NCI-H2029 (cell line): Measurements from ENCODE around the gene AP5Z1.
"Not testable (repeated sequence)": the region's sequence is repeated elsewhere in the genome, so short reads cannot be mapped to it uniquely, and the experiment has no call there.

Experiments
- DNase-seq: peaks from one replicate; lab custom pipeline; 2025; lab: John Stamatoyannopoulos, UW

AP5Z1 gene

DNA sequence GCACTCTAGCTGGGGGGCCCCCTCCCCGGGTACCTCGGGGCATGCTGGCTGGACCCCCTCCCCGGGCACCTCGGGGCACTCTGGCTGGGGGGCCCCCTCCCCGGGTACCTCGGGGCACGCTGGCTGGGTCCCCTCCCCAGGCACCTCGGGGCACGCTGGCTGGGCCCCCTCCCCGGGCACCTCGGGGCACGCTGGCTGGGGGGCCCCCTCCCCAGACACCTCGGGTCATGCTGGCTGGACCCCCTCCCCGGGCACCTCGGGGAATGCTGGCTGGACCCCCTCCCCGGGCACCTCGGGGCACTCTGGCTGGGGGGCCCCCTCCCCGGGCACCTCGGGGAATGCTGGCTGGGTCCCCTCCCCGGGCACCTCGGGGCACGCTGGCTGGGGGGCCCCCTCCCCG is 27.2 kb downstream of the AP5Z1 start:
- not testable (repeated sequence) for DNase-seq

- no peak for DNase-seq
Observed at GRCh38 chr7:4803397-4804241, 28.2 kb downstream of the AP5Z1 start.

GRCh38 chr7:4805110-4805983 is 29.9 kb downstream of the AP5Z1 start:
- DNase-seq: no peak

- DNase-seq: no peak
Observed at GRCh38 chr7:4805984-4806300, 30.5 kb downstream of the AP5Z1 start.

GRCh38 chr7:4806983-4807597 is 31.7 kb downstream of the AP5Z1 start:
- DNase-seq: no peak

- no peak for DNase-seq
Observed at GRCh38 chr7:4807598-4808016, 32.2 kb downstream of the AP5Z1 start.

GRCh38 chr7:4808026-4808425 is 32.6 kb downstream of the AP5Z1 start:
- no peak for DNase-seq

- no peak for DNase-seq
Observed at GRCh38 chr7:4808565-4808964, 33.1 kb downstream of the AP5Z1 start.

DNA sequence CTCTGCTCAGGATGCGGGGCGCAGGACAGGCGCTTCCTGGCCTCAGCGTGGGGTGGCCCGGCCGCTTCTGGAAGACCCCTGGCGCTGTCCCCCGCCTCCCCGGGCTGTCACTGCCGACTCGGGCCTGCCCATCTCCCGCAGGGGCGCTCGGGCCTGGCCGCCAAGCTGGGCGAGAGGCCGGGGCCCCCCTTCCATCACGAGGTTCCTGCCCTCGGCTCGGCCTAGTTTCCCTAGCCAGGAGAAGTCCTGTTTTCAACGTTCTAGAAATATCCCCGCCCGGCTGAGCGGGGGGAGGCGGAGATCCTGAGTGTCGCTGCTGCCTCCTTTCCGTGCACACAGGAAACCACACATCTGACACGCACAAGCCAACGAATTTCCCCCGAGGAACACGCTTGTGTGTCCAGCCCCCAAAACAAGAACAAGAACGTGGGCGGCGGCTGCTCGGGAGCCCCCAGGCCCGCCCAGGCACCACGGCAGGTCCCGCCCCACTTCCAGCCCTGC is 33.7 kb downstream of the AP5Z1 start:
- DNase-seq: no peak

GRCh38 chr7:4809666-4810065 is 34.2 kb downstream of the AP5Z1 start:
- no peak for DNase-seq

- no peak for DNase-seq
Observed at GRCh38 chr7:4814433-4814832, 39.0 kb downstream of the AP5Z1 start.

GRCh38 chr7:4815121-4815520 is 39.7 kb downstream of the AP5Z1 start:
- DNase-seq: no peak

DNA sequence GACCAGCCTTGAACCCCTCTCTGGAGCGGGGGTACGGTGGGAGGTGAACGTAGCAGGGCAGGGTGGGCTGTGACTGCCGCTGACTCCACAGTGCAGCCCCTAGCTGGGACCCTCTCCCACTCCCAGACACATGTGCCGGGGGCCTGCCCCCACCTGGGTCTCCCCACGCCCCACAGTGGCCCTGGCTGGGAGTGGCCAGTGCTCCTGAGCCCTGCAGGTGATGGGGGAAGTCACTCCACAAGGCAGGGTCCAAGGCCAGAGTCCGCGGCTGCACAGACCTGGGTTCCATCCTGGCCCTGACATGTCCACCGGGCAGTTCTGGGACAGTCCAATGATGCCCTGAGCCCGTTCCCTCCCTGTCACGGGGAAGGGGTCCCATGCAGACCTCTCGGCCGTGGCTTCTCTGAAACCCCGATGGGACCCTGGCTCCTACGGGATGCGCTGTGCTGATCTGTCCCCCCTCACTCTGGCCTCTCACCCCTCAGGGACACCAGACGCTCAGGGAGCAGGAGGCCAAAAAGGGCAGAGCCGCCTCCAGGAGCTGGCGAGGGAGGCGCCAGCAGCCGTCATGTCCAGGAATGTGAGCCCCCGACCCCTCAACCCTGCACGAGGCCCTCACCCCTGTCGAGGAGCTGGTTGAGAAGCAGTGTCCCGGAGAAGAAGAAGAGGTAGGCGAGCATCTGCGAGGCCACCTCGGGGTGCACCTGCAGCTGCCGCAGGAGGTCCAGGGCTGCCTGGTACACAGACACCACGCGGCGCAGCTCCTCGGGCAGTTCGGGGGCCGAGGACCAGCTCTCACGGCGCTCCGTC is 40.4 kb downstream of the AP5Z1 start:
- DNase-seq: no peak

DNA sequence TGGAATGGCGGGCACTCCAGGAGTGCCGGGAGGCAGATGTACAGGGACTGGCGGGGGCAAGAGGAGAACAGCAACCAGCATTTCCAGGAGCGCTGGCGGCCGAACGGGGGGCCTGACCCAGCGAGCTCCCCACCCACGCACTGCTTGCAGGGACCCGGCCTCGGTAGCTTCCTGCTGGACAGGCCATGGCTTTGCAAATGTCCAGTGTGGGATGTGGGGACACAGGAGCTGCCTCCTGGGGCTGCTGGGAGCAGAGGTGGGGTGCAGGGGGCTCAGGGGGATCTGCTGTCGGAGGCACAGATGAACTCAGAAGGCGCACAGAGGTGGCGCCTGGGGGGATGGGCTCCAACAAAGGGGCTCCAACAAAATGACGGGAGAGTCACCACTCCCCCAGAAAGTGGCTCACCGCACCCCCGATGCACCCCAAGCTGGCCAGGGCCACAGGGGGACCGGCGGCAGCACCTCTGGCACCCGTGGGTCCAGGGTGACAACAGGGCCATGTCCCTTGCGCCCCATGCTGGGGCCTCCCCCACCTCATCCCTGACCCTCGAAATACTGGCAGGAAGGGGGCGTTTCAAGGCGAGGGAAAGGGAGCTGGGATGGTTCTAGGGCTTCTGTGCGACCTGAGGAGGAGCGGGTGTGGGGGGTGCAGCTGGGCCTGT is 41.1 kb downstream of the AP5Z1 start:
- DNase-seq: no peak

GRCh38 chr7:4817178-4817901 is 41.9 kb downstream of the AP5Z1 start:
- DNase-seq: no peak

GRCh38 chr7:4818000-4818794 is 42.8 kb downstream of the AP5Z1 start:
- no peak for DNase-seq

DNA sequence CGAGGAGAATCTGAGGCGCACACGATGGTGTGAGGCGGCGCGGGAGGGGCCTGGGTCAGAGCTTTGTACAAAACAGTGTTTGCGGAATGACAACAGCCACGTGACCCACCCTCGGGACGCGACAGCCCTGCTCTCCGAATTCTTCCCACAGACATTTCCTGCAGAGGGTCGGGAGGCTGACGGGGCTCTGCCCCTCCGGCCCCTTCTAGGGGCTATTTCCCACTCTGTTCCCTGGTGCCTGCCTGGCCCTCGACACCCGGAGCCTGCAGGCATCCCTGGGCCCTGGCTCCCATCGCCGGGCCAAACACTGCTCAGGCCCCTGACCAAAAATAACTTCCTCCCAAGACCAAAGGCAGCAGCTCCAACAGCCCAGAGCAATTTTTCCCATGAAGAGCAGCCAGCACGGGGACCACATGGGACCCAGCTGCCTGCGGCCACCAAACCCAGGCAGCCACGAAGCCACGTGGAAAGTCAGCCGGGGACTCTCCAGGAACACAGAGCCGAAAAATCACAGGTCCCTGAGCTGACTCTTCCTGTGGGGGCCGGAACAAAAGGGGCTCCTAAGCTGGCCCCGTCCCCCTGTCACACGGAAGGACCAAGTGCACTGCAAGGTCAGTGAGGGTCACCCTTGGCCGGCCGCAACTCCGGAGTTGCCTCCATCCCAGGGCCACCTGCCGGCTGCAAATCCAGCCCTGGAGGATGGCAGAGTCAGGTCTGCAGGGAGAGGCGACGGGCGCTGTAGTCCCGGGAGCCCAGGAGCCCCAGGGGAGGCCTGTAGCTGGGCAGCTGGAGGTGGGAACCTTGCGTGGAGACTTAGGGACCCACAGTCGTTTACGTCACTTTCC is 44.4 kb downstream of the AP5Z1 start:
- no peak for DNase-seq

GRCh38 chr7:4820405-4820966 is 45.1 kb downstream of the AP5Z1 start:
- DNase-seq: no peak
